GM13977 (cell line): ENCODE results near the gene TMEM127.
"Not testable (repeated sequence)": the region's sequence is repeated elsewhere in the genome, so short reads cannot be mapped to it uniquely, and the experiment has no call there.

Source experiments
- DNase-seq: peaks from one replicate; pipeline ENCODE4 v3.0.0; 2012; ENCODE audit warnings: low spot score
- CTCF ChIP-seq: IDR thresholded peaks from 2 replicates; pipeline ENCODE4 v1.5.1; 2012; ENCODE audit warnings: mild to moderate bottlenecking, control low read depth; ENCODE audit not compliant: insufficient read depth; ENCODE audit errors: extremely low read depth, missing control alignments
- in situ Hi-C: fragments of 300-500 bp; cut with MboI; formaldehyde crosslinking; loops from one replicate; pipeline ENCODE4 v1.12.0; 2022; ENCODE audit warnings: low sequenced_read_pairs, low pct_unique_long_range_greater_than_20kb, mixed read lengths, inconsistent platforms; ENCODE audit not compliant: unreplicated experiment

The TMEM127 gene

GRCh38 chr2:96236882-96237281, 28.9 kb downstream of the TMEM127 start:
- in situ Hi-C loops = no loop called here

GRCh38 chr2:96233880-96234316, 31.9 kb downstream of the TMEM127 start:
- DNase-seq = peak; percentile 47
- in situ Hi-C loops = no loop called here
- peak; percentile 47 for TF ChIP-seq CTCF

More at GRCh38 chr2:96236882-96237281, 28.9 kb downstream of the TMEM127 start:
- no peak for DNase-seq
- no peak for TF ChIP-seq CTCF

GRCh38 chr2:96233436-96233835, 32.4 kb downstream of the TMEM127 start:
- TF ChIP-seq CTCF = no peak
- DNase-seq = no peak
- in situ Hi-C loops = no loop called here

- DNase-seq = no peak
- TF ChIP-seq CTCF = no peak
- in situ Hi-C loops = no loop called here
These were observed 34.5 kb downstream of the TMEM127 start for GRCh38 chr2:96231316-96231715.

- in situ Hi-C loops = no loop called here
- peak; percentile 38 for DNase-seq
- no peak for TF ChIP-seq CTCF
These were observed 40.7 kb downstream of the TMEM127 start for GRCh38 chr2:96225016-96225533.

- in situ Hi-C loops, DNase-seq: not testable (repeated sequence)
These were observed 44.7 kb downstream of the TMEM127 start for GRCh38 chr2:96221106-96221505.

- DNase-seq, in situ Hi-C loops: not testable (repeated sequence)
These were observed 45.8 kb downstream of the TMEM127 start for GRCh38 chr2:96219959-96220358.
